OCI-LY1 (cell line): ENCODE measurements around the gene NHERF2.

ENCODE experiments used
- H2AFZ ChIP-seq: fragments of 200-600 bp; sonication (generic), shearing (Covaris generic); 2 replicates; pipeline ENCODE4 v1.6.0; 2014; ENCODE audit warnings: antibody characterized with exemption, mild to moderate bottlenecking, low read length
- H3F3A ChIP-seq: fragments of 200-600 bp; sonication (generic), shearing (Covaris generic); 2 replicates; pipeline ENCODE4 v1.6.0; 2014; ENCODE audit warnings: mild to moderate bottlenecking, antibody characterized with exemption, low read length, moderate library complexity; ENCODE audit not compliant: insufficient read depth
- H3K27ac ChIP-seq: fragments of 200-600 bp; sonication (generic); 2 replicates; pipeline ENCODE4 v1.5.1; 2014; ENCODE audit warnings: low read length, mixed run types, mild to moderate bottlenecking, low read depth; ENCODE audit not compliant: poor library complexity, severe bottlenecking
- H3K27me3 ChIP-seq: fragments of 200-600 bp; sonication (generic); 2 replicates; pipeline ENCODE4 v1.6.0; 2014; ENCODE audit warnings: antibody characterized with exemption, mild to moderate bottlenecking, low read length, moderate library complexity; ENCODE audit not compliant: insufficient read depth
- H3K36me3 ChIP-seq: fragments of 200-600 bp; sonication (generic); 2 replicates; pipeline ENCODE4 v1.6.1; 2014; ENCODE audit warnings: mild to moderate bottlenecking, antibody characterized with exemption, low read length, moderate library complexity, mixed read lengths; ENCODE audit not compliant: insufficient read depth
- H3K4me1 ChIP-seq: fragments of 200-600 bp; sonication (generic); 2 replicates; pipeline ENCODE4 v1.5.1; 2014; ENCODE audit warnings: mild to moderate bottlenecking, low read length, moderate library complexity; ENCODE audit not compliant: insufficient read depth, severe bottlenecking
- H3K4me2 ChIP-seq: fragments of 200-600 bp; sonication (generic), shearing (Covaris generic); 2 replicates; pipeline ENCODE4 v1.6.1; 2014; ENCODE audit warnings: low read length
- H3K4me3 ChIP-seq: fragments of 200-600 bp; sonication (generic); 2 replicates; pipeline ENCODE4 v1.5.1; 2014; ENCODE audit warnings: low read length, low read depth, mild to moderate bottlenecking, mixed read lengths; ENCODE audit not compliant: poor library complexity, severe bottlenecking
- H3K79me2 ChIP-seq: fragments of 200-600 bp; shearing (Covaris generic); 2 replicates; pipeline ENCODE4 v1.6.1; 2016; ENCODE audit warnings: mixed run types, low read length, mixed read lengths; ENCODE audit not compliant: insufficient read depth
- H3K9ac ChIP-seq: fragments of 200-600 bp; sonication (generic), shearing (Covaris generic); 2 replicates; pipeline ENCODE4 v1.6.1; 2014; ENCODE audit warnings: mild to moderate bottlenecking, low read length, mixed read lengths
- H3K9me2 ChIP-seq: fragments of 200-600 bp; sonication (generic), shearing (Covaris generic); 2 replicates; pipeline ENCODE4 v1.6.1; 2014; ENCODE audit warnings: low read depth, mild to moderate bottlenecking, low read length, mixed read lengths
- H3K9me3 ChIP-seq: fragments of 200-600 bp; shearing (Covaris generic); 2 replicates; pipeline ENCODE4 v1.6.1; 2014; ENCODE audit warnings: low read length, mixed read lengths
- H4K20me1 ChIP-seq: fragments of 200-600 bp; sonication (generic), shearing (Covaris generic); 2 replicates; pipeline ENCODE4 v1.6.0; 2016; ENCODE audit warnings: mild to moderate bottlenecking, low read length; ENCODE audit not compliant: insufficient read depth
- EZH2 ChIP-seq: fragments of 200-600 bp; sonication (generic), shearing (Covaris generic); IDR thresholded peaks from 2 replicates; pipeline ENCODE4 v1.8.0; 2017; ENCODE audit warnings: borderline replicate concordance, mixed run types, mild to moderate bottlenecking, antibody characterized with exemption, low read length, moderate library complexity, mixed read lengths
- TF ChIP-seq, protein P1 (sequence below): fragments of 200-600 bp; sonication (generic), shearing (Covaris generic); IDR thresholded peaks from 2 replicates; pipeline ENCODE4 v1.5.1; 2017; ENCODE audit warnings: mild to moderate bottlenecking, antibody characterized with exemption, low read length, moderate library complexity, mixed read lengths

The NHERF2 gene

DNA sequence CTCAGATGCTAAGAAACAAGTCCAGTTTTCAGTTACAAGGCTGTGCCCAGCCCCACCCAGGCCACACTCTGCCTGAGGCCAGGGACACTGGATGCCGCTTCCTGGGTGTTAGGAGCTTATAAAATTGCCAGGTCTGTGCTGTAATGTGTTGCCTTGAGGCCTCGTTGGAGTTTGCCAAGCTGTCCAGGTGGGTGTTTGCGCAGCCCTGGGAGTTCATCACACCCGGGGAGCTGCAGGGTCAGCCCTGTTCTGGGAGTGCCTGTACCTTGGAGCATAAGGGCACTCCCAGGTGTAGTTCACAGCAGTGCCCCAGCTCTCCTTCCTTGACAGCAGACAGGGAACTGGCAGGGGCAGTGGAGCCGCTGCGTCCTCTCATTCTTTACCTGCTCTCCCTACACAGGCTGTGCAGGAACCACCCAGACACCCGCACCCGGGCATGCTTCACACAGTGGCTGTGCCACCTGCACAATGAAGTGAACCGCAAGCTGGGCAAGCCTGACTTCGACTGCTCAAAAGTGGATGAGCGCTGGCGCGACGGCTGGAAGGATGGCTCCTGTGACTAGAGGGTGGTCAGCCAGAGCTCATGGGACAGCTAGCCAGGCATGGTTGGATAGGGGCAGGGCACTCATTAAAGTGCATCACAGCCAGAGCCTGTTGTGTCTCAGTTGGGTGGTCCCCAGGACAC, 41.1 kb upstream of the NHERF2 start:
- Histone ChIP-seq H3K27ac (no peak overlapping the region), H3K4me2 (peak overlapping the region; percentile 87), H2AFZ (no peak overlapping the region), H3K4me3 (peak overlapping the region; percentile 66), H3K9me3 (no peaks in the 10 kb centered on the region), H3K4me1 (peaks cover 23% of the 10 kb centered on the region), H3K36me3 (peaks cover 13% of the 10 kb centered on the region), H3K79me2 (no peaks in the 10 kb centered on the region), H4K20me1 (no peaks in the 10 kb centered on the region), H3K9ac (no peak overlapping the region), H3F3A (no peaks in the 10 kb centered on the region; the same call in 1 of the 2 replicates), H3K9me2 (no peaks in the 10 kb centered on the region), H3K27me3 (peaks cover 6% of the 10 kb centered on the region; the same call in 1 of the 2 replicates)
- TF ChIP-seq EZH2, result no peak
- TF ChIP-seq, protein P1, sequence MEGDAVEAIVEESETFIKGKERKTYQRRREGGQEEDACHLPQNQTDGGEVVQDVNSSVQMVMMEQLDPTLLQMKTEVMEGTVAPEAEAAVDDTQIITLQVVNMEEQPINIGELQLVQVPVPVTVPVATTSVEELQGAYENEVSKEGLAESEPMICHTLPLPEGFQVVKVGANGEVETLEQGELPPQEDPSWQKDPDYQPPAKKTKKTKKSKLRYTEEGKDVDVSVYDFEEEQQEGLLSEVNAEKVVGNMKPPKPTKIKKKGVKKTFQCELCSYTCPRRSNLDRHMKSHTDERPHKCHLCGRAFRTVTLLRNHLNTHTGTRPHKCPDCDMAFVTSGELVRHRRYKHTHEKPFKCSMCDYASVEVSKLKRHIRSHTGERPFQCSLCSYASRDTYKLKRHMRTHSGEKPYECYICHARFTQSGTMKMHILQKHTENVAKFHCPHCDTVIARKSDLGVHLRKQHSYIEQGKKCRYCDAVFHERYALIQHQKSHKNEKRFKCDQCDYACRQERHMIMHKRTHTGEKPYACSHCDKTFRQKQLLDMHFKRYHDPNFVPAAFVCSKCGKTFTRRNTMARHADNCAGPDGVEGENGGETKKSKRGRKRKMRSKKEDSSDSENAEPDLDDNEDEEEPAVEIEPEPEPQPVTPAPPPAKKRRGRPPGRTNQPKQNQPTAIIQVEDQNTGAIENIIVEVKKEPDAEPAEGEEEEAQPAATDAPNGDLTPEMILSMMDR, result no peak

DNA sequence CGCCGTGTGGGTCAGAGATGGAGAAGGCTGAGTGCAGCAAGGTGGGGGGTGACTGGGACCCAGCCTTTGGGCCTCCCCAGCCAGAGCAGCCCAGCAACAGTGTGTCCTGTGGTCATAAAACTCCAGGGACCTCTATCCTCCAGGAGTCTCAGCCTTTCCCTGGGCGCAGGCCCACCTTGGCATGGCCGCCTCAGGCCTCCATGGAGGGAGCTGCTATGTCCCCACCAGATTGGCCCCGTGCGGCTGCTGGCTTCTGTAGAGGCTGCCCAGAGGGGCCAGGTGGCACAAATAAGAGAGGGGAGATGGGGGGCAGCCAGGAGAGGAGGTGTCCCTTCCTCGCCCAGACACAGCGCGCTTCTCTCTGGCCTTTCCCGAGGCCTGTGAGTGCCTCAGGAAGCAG, 39.5 kb upstream of the NHERF2 start:
- no peak overlapping the region for H3K27ac ChIP-seq
- H3K27me3 ChIP-seq, result peaks cover 6% of the 10 kb centered on the region; the same call in 1 of the 2 replicates
- no peak overlapping the region for H3K4me2 ChIP-seq
- H4K20me1 ChIP-seq, result no peaks in the 10 kb centered on the region
- no peak for TF ChIP-seq EZH2
- TF ChIP-seq, protein P1, result no peak
- H3K4me1 ChIP-seq, result peaks cover 36% of the 10 kb centered on the region
- H3K79me2 ChIP-seq, result no peaks in the 10 kb centered on the region
- H2AFZ ChIP-seq, result no peak overlapping the region
- H3K9me3 ChIP-seq, result no peaks in the 10 kb centered on the region
- no peak overlapping the region for H3K4me3 ChIP-seq
- no peaks in the 10 kb centered on the region; the same call in 1 of the 2 replicates for H3F3A ChIP-seq
- no peaks in the 10 kb centered on the region for H3K9me2 ChIP-seq
- no peak overlapping the region for H3K9ac ChIP-seq
- H3K36me3 ChIP-seq, result peaks cover 13% of the 10 kb centered on the region

DNA sequence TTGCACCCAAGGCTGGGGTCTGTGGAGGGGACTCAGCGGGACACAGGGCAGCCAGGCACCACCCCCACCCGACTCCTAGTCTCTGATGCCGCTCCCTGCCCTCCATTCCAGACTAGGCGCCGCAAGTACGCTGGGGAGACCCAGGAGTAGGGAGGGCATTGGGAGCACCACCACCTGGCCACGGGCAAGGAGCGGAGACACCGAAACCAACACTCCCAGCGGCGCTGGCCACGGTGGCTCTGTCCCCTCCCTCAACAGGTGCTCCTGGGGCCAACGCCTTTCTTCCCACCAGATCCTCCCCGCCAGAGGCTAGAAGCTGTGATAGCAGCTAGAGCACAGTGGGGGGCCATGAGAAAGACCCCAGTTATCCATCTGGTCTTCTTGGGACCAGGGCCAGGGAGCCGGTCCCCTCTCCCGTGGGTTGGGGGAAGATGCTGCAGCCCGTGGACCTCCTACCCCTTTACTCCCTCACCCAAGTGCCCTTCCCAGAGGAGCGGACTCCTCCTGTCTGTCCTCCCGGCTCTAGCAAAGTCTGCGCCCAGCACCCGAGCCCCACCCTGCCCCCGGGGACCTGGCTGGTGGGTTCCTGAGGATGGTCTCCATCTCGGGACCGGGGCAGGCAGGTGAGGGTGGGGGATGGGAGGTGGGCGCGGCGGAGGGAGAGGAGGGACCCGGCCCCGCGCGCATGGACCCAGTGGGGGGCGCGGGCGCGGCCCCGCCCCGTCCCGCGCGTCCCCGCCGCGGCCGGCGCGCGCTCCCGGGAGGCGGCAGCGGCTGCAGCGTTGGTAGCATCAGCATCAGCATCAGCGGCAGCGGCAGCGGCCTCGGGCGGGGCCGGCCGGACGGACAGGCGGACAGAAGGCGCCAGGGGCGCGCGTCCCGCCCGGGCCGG, 37.2 kb upstream of the NHERF2 start, which contains the start of gene SYNGR3:
Gene SYNGR3, plus strand, starts transcription at position 762 of the 892 bp plus-strand sequence. CDS start 133 bp downstream, outside the sequence.
- Histone ChIP-seq H3K9ac (peak within 1 kb of the TSS; percentile 36; the same call in 1 of the 2 replicates), H3K79me2 (no peaks in the 10 kb centered on the region), H3K36me3 (peaks cover 13% of the 10 kb centered on the region), H3F3A (no peaks in the 10 kb centered on the region; the same call in 1 of the 2 replicates), H3K9me3 (no peaks in the 10 kb centered on the region), H3K27me3 (peaks cover 6% of the 10 kb centered on the region; the same call in 1 of the 2 replicates), H3K4me1 (peaks cover 40% of the 10 kb centered on the region), H3K4me3 (peak within 1 kb of the TSS; percentile 60), H3K27ac (no peak within 1 kb of the TSS), H3K9me2 (no peaks in the 10 kb centered on the region), H3K4me2 (peak within 1 kb of the TSS; percentile 68), H2AFZ (no peak within 1 kb of the TSS), H4K20me1 (no peaks in the 10 kb centered on the region)
- TF ChIP-seq, protein P1, result no peak
- TF ChIP-seq EZH2, result no peak
